SKM-1 (cell line): ENCODE measurements around the gene RYR1.
"Not testable (repeated sequence)": the region's sequence is repeated elsewhere in the genome, so short reads cannot be mapped to it uniquely, and the experiment has no call there.

Source experiments
- DNase-seq: peaks from one replicate; lab custom pipeline; 2025; ENCODE audit not compliant: unreplicated experiment; lab: John Stamatoyannopoulos, UW

RYR1 gene

GRCh38 chr19:38425810-38426466, 7.6 kb upstream of the RYR1 start, which contains the start of gene RASGRP4:
TSS of gene RASGRP4 (minus strand) at chr19:38426219. CDS start at chr19:38426091, 128 bp downstream.
- peak; percentile 77 for DNase-seq

GRCh38 chr19:38427035-38427677, 6.3 kb upstream of the RYR1 start:
- not testable (repeated sequence) for DNase-seq

GRCh38 chr19:38429055-38429810, 4.3 kb upstream of the RYR1 start:
- DNase-seq = no peak

- no peak for DNase-seq
These were observed 3.7 kb upstream of the RYR1 start for GRCh38 chr19:38429811-38430156.

GRCh38 chr19:38430931-38431330, 2.6 kb upstream of the RYR1 start:
- no peak for DNase-seq

- DNase-seq = no peak
These were observed 1.1 kb downstream of the RYR1 start for GRCh38 chr19:38434549-38435051.

GRCh38 chr19:38437295-38437694, 3.8 kb downstream of the RYR1 start:
- DNase-seq = no peak

- DNase-seq = no peak
These were observed 4.4 kb downstream of the RYR1 start for GRCh38 chr19:38437917-38438316.

- no peak for DNase-seq
These were observed 7.1 kb downstream of the RYR1 start for GRCh38 chr19:38440592-38440991.

GRCh38 chr19:38441657-38442348, 8.3 kb downstream of the RYR1 start:
- DNase-seq = no peak

- DNase-seq = no peak
These were observed 9.2 kb downstream of the RYR1 start for GRCh38 chr19:38442736-38443135.

- no peak for DNase-seq
These were observed 10.0 kb downstream of the RYR1 start for GRCh38 chr19:38443458-38443999.

GRCh38 chr19:38444026-38444425, 10.5 kb downstream of the RYR1 start:
- DNase-seq = no peak

- DNase-seq = no peak
These were observed 11.9 kb downstream of the RYR1 start for GRCh38 chr19:38445362-38445761.

- DNase-seq = no peak
These were observed 14.7 kb downstream of the RYR1 start for GRCh38 chr19:38448225-38448624.

GRCh38 chr19:38449518-38449917, 16.0 kb downstream of the RYR1 start:
- no peak for DNase-seq

GRCh38 chr19:38451036-38451435, 17.5 kb downstream of the RYR1 start:
- no peak for DNase-seq

- no peak for DNase-seq
These were observed 18.1 kb downstream of the RYR1 start for GRCh38 chr19:38451629-38452028.

- DNase-seq = no peak
These were observed 19.2 kb downstream of the RYR1 start for GRCh38 chr19:38452430-38453366.

GRCh38 chr19:38453596-38453995, 20.1 kb downstream of the RYR1 start:
- no peak for DNase-seq
